SU-DHL-6 (cell line): ENCODE results near the gene PDE3A.

ENCODE experiments used
- H2AFZ ChIP-seq: fragments of 200-600 bp; sonication (generic); 2 replicates; pipeline ENCODE4 v1.6.1; 2014; ENCODE audit warnings: low read depth, mild to moderate bottlenecking, moderate library complexity, mixed read lengths, antibody characterized with exemption, low read length; ENCODE audit not compliant: severe bottlenecking
- H3F3A ChIP-seq: fragments of 200-600 bp; shearing (Covaris generic); 2 replicates; pipeline ENCODE4 v1.6.0; 2016; ENCODE audit warnings: antibody characterized with exemption, mild to moderate bottlenecking; ENCODE audit not compliant: insufficient read depth
- H3K27ac ChIP-seq: fragments of 200-600 bp; sonication (generic); 2 replicates; pipeline ENCODE4 v1.5.1; 2016; ENCODE audit warnings: low read depth, mild to moderate bottlenecking, low read length, moderate library complexity, mixed read lengths
- H3K27me3 ChIP-seq: fragments of 200-600 bp; sonication (generic), shearing (Covaris generic); 2 replicates; pipeline ENCODE4 v1.6.0; 2014; ENCODE audit warnings: mild to moderate bottlenecking, low read length
- H3K36me3 ChIP-seq: fragments of 200-600 bp; sonication (generic); 2 replicates; pipeline ENCODE4 v1.6.1; 2014; ENCODE audit warnings: mild to moderate bottlenecking, low read length, mixed read lengths
- H3K4me2 ChIP-seq: fragments of 300-600, 200-600 bp; shearing (Covaris generic), sonication (generic); 2 replicates; pipeline ENCODE4 v1.6.0; 2014; ENCODE audit warnings: low read length, low read depth, mild to moderate bottlenecking; ENCODE audit not compliant: poor library complexity, severe bottlenecking
- H3K4me3 ChIP-seq: fragments of 200-600 bp; sonication (generic); 2 replicates; pipeline ENCODE4 v1.5.1; 2014; ENCODE audit warnings: antibody characterized with exemption, low read length, mild to moderate bottlenecking, mixed read lengths; ENCODE audit not compliant: insufficient read depth, poor library complexity, severe bottlenecking
- H3K79me2 ChIP-seq: fragments of 200-600 bp; sonication (generic); 2 replicates; pipeline ENCODE4 v1.6.1; 2014; ENCODE audit warnings: mild to moderate bottlenecking, low read length, moderate library complexity; ENCODE audit not compliant: insufficient read depth
- H3K9ac ChIP-seq: fragments of 200-600 bp; sonication (generic); 2 replicates; pipeline ENCODE4 v1.7.0; 2014; ENCODE audit warnings: mild to moderate bottlenecking, low read length
- H3K9me2 ChIP-seq: fragments of 200-600 bp; sonication (generic); replicated peaks from 2 replicates; pipeline ENCODE4 v1.6.1; 2014; ENCODE audit warnings: low read length; ENCODE audit not compliant: insufficient read depth
- H3K9me3 ChIP-seq: fragments of 200-600 bp; sonication (generic); 2 replicates; pipeline ENCODE4 v1.6.1; 2014; ENCODE audit warnings: low read length, mixed read lengths; ENCODE audit not compliant: insufficient read depth
- H4K20me1 ChIP-seq: fragments of 200-600 bp; sonication (generic); 2 replicates; pipeline ENCODE4 v1.6.1; 2014; ENCODE audit warnings: low read depth, mild to moderate bottlenecking, antibody characterized with exemption, low read length, moderate library complexity, mixed read lengths
- CTCF ChIP-seq: fragments of 200-600 bp; sonication (generic); IDR thresholded peaks from one replicate; pipeline ENCODE4 v1.5.1; 2017; ENCODE audit warnings: antibody characterized with exemption, mild to moderate bottlenecking, low read length, moderate library complexity; ENCODE audit not compliant: insufficient read depth, poor library complexity, severe bottlenecking
- EZH2phosphoT487 ChIP-seq: fragments of 200-600 bp; sonication (generic), shearing (Covaris generic); conservative IDR thresholded peaks from 2 replicates; pipeline ENCODE4 v1.6.1; 2018; ENCODE audit warnings: mild to moderate bottlenecking, antibody characterized with exemption, low read length, moderate library complexity, mixed read lengths

The PDE3A gene

GRCh38 chr12:20643822-20644221 lies 275.5 kb downstream of the PDE3A start:
- TF ChIP-seq CTCF (no peak), EZH2phosphoT487 (no peak)
- no peaks in the 10 kb centered on the region for H3K79me2 ChIP-seq
- H4K20me1 ChIP-seq: no peaks in the 10 kb centered on the region
- no peaks in the 10 kb centered on the region for H3F3A ChIP-seq
- no peak overlapping the region for H3K4me3 ChIP-seq
- H3K9me3 ChIP-seq: no peaks in the 10 kb centered on the region
- H2AFZ ChIP-seq: no peak overlapping the region
- no peak overlapping the region for H3K27ac ChIP-seq
- no peak overlapping the region for H3K4me2 ChIP-seq
- no peaks in the 10 kb centered on the region for H3K9me2 ChIP-seq
- no peak overlapping the region for H3K9ac ChIP-seq
- H3K27me3 ChIP-seq: no peaks in the 10 kb centered on the region
- H3K36me3 ChIP-seq: no peaks in the 10 kb centered on the region

GRCh38 chr12:20646239-20646827 lies 278.0 kb downstream of the PDE3A start:
- no peaks in the 10 kb centered on the region for H3K79me2 ChIP-seq
- no peaks in the 10 kb centered on the region for H3K9me3 ChIP-seq
- H3K36me3 ChIP-seq: no peaks in the 10 kb centered on the region
- no peak overlapping the region for H3K27ac ChIP-seq
- H3K27me3 ChIP-seq: no peaks in the 10 kb centered on the region
- H2AFZ ChIP-seq: no peak overlapping the region
- no peaks in the 10 kb centered on the region for H3F3A ChIP-seq
- no peaks in the 10 kb centered on the region for H4K20me1 ChIP-seq
- TF ChIP-seq CTCF (peak; percentile 51), EZH2phosphoT487 (no peak)
- no peak overlapping the region for H3K4me3 ChIP-seq
- no peaks in the 10 kb centered on the region for H3K9me2 ChIP-seq
- no peak overlapping the region for H3K9ac ChIP-seq
- H3K4me2 ChIP-seq: no peak overlapping the region

GRCh38 chr12:20653871-20654270 lies 285.5 kb downstream of the PDE3A start:
- Histone ChIP-seq H4K20me1 (no peaks in the 10 kb centered on the region), H3K9me2 (no peaks in the 10 kb centered on the region), H3K27me3 (no peaks in the 10 kb centered on the region), H3K9me3 (no peaks in the 10 kb centered on the region), H3K4me2 (no peak overlapping the region), H3K27ac (no peak overlapping the region), H3K36me3 (no peaks in the 10 kb centered on the region), H2AFZ (no peak overlapping the region), H3K79me2 (no peaks in the 10 kb centered on the region), H3F3A (no peaks in the 10 kb centered on the region), H3K4me3 (no peak overlapping the region), H3K9ac (no peak overlapping the region)
- TF ChIP-seq CTCF (no peak), EZH2phosphoT487 (no peak)
